Cortex of kidney (tissue), 1 donor: ENCODE data around the gene ACTN1.

Source experiments
- DNase-seq: peaks from one replicate; lab custom pipeline; 2025; lab: John Stamatoyannopoulos, UW

ACTN1 gene

GRCh38 chr14:68824517-68825347 lies 154.4 kb downstream of the ACTN1 start:
- no peak for DNase-seq

GRCh38 chr14:68824207-68824516 lies 154.9 kb downstream of the ACTN1 start:
- DNase-seq, result no peak
